Caco-2 (cell line): ENCODE measurements around the gene LEPROT. TPM values are rescaled to one million over a fixed set of nuclear protein-coding genes. Genes with fewer than 3 reads are reported as not detected.

Source experiments
- BruUV-seq: library from RNA; stranded (reverse); fragments of 400-500 nt; replicated peaks from 2 replicates; lab custom pipeline; 2021; lab: Mats Ljungman, UMichigan
- CTCF ChIA-PET: fragments of 300-600 bp; sonication (Branson Sonifier 250); formaldehyde crosslinking; loops from one replicate; lab custom pipeline; 2022; ENCODE audit warnings: antibody characterized with exemption; lab: Charles Lee
- POLR2A ChIA-PET: fragments of 300-600 bp; sonication (Branson Sonifier 250); formaldehyde crosslinking; loops from one replicate; lab custom pipeline; 2022; ENCODE audit warnings: antibody characterized with exemption; lab: Charles Lee
- DNase-seq, 2 experiments: peaks; one replicate each; pipeline versions ENCODE4 v3.0.0 to v3.0.0-alpha.2; 2020 to 2022
- H3K27me3 ChIP-seq: replicated peaks from 2 replicates; pipeline ENCODE4 v1.6.0; 2011; ENCODE audit warnings: low read length; ENCODE audit not compliant: control insufficient read depth, insufficient read depth
- H3K36me3 ChIP-seq: 2 replicates; pipeline ENCODE4 v1.5.1; 2011; ENCODE audit warnings: low read length; ENCODE audit not compliant: control insufficient read depth, insufficient read depth
- H3K4me1 ChIP-seq: fragments of 250-450 bp; sonication (Bioruptor Pico); 2 replicates; pipeline ENCODE4 v1.5.1; 2020; ENCODE audit warnings: mild to moderate bottlenecking
- H3K4me3 ChIP-seq: 2 replicates; pipeline ENCODE4 v1.5.1; 2011; ENCODE audit warnings: low read depth, mild to moderate bottlenecking, control low read depth, low read length
- H3K9me3 ChIP-seq: fragments of 250-450 bp; sonication (Bioruptor Pico); 2 replicates; pipeline ENCODE4 v1.5.1; 2020; ENCODE audit warnings: mild to moderate bottlenecking, moderate library complexity
- H3K27ac Mint-ChIP-seq: one replicate; pipeline ENCODE4 v1.8.0; 2022; ENCODE audit warnings: mixed read lengths; ENCODE audit not compliant: unreplicated experiment
- H3K27me3 Mint-ChIP-seq: one replicate; pipeline ENCODE4 v1.8.0; 2022; ENCODE audit warnings: mixed read lengths; ENCODE audit not compliant: insufficient read depth, unreplicated experiment
- H3K36me3 Mint-ChIP-seq: one replicate; pipeline ENCODE4 v1.8.0; 2022; ENCODE audit warnings: mild to moderate bottlenecking, mixed read lengths; ENCODE audit not compliant: insufficient read depth, unreplicated experiment
- H3K4me1 Mint-ChIP-seq: one replicate; pipeline ENCODE4 v1.8.0; 2022; ENCODE audit warnings: low read depth, mixed read lengths; ENCODE audit not compliant: unreplicated experiment
- H3K4me3 Mint-ChIP-seq: one replicate; pipeline ENCODE4 v1.8.0; 2022; ENCODE audit warnings: mild to moderate bottlenecking, moderate library complexity, mixed read lengths; ENCODE audit not compliant: unreplicated experiment
- H3K9me3 Mint-ChIP-seq: one replicate; pipeline ENCODE4 v1.8.0; 2022; ENCODE audit warnings: mixed read lengths; ENCODE audit not compliant: unreplicated experiment
- intact Hi-C: fragments of 100-400 bp; cut with micrococcal nuclease; formaldehyde crosslinking; loops from one replicate; pipeline ENCODE4 v1.10.0; 2022; ENCODE audit not compliant: unreplicated experiment
- total RNA-seq: library from RNA; stranded (reverse); gene quantifications from 2 replicates; pipeline ENCODE4 v1.2.3, GENCODE V29; 2022
- TF ChIP-seq, protein P1 (sequence below), 2 experiments: fragments of 200-600 bp in 1 of 2; IDR thresholded peaks; 1 replicate in 1 of 2; 2 replicates in 1 of 2; pipeline versions ENCODE4 v1.5.1 to v1.8.0; 2011 to 2022; ENCODE audit warnings: antibody characterized with exemption in 1 of 2, control low read depth in 1 of 2, inconsistent platforms in 1 of 2, low read depth in 1 of 2, low read length in 1 of 2, mild to moderate bottlenecking in 1 of 2, moderate library complexity in 1 of 2; ENCODE audit not compliant: insufficient read depth in 1 of 2, severe bottlenecking in 1 of 2, unreplicated experiment in 1 of 2

The LEPROT gene
- total RNA-seq, 1 experiment from 2014 or later = 37.6 TPM

DNA sequence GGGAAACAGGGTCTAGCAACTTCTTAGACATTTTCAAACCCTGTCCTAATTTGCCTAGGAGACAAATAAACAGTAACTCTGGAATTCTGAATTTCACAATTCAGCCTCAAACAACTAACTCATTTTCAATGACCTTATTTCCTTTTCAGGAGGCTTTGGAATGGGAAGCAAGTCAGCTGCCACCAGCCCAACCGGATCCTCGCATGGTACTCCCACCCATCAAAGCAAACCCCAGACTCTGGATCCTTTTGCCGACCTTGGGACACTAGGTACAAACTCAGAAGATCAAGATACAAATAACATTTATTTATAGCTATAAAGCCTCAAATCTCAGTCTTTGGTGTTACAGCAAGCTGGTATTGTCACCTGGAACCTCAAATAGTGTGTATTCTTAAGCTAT, 18.9 kb upstream of the LEPROT start:
- no peaks in the 10 kb centered on the region for H3K36me3 Mint-ChIP-seq
- Histone ChIP-seq H3K36me3 (no peaks in the 10 kb centered on the region), H3K4me3 (no peak overlapping the region), H3K4me1 (no peaks in the 10 kb centered on the region), H3K27me3 (no peaks in the 10 kb centered on the region), H3K9me3 (no peaks in the 10 kb centered on the region)
- H3K9me3 Mint-ChIP-seq = no peaks in the 10 kb centered on the region
- CTCF ChIA-PET = no interaction called here
- POLR2A ChIA-PET = no interaction called here
- H3K4me3 Mint-ChIP-seq = no peak overlapping the region
- DNase-seq = no peak
- intact Hi-C loops = no loop called here
- no peak overlapping the region for H3K27ac Mint-ChIP-seq
- BruUV-seq = no TSS peak
- no peaks in the 10 kb centered on the region for H3K4me1 Mint-ChIP-seq
- TF ChIP-seq, protein P1, sequence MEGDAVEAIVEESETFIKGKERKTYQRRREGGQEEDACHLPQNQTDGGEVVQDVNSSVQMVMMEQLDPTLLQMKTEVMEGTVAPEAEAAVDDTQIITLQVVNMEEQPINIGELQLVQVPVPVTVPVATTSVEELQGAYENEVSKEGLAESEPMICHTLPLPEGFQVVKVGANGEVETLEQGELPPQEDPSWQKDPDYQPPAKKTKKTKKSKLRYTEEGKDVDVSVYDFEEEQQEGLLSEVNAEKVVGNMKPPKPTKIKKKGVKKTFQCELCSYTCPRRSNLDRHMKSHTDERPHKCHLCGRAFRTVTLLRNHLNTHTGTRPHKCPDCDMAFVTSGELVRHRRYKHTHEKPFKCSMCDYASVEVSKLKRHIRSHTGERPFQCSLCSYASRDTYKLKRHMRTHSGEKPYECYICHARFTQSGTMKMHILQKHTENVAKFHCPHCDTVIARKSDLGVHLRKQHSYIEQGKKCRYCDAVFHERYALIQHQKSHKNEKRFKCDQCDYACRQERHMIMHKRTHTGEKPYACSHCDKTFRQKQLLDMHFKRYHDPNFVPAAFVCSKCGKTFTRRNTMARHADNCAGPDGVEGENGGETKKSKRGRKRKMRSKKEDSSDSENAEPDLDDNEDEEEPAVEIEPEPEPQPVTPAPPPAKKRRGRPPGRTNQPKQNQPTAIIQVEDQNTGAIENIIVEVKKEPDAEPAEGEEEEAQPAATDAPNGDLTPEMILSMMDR (IDR thresholded peaks at IDR 0.05; ENCODE audit: insufficient read depth in 1 of 2, low read depth in 1 of 2, low read length in 1 of 2, severe bottlenecking in 1 of 2, unreplicated experiment in 1 of 2) = no peak
- H3K27me3 Mint-ChIP-seq = no peaks in the 10 kb centered on the region

DNA sequence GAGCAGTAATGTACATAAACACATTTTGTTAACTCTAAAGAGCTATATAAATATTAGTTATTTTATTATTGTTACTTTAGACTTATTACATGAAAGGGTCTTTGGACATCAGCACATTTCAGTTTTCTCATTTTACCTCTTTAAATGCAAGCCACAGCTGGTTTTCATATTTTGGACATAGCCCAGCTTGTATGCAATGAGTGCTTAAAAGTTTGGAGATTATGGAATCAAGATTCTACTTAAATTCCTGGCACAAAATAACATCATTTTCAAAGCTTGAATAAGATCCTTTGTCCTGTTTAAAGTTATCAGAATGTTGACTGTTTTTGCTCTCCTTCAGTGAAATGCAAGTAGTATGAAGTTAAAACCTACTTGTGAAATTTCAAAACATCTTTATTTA, 15.5 kb upstream of the LEPROT start:
- no peak overlapping the region for H3K4me3 ChIP-seq
- no TSS peak for BruUV-seq
- H3K36me3 ChIP-seq = no peaks in the 10 kb centered on the region
- no peak for DNase-seq
- no peaks in the 10 kb centered on the region for H3K9me3 Mint-ChIP-seq
- no peak overlapping the region for H3K27ac Mint-ChIP-seq
- intact Hi-C loops = no loop called here
- no peaks in the 10 kb centered on the region for H3K27me3 Mint-ChIP-seq
- no peaks in the 10 kb centered on the region for H3K27me3 ChIP-seq
- ChIA-PET CTCF (no interaction called here), POLR2A (no interaction called here)
- H3K4me1 Mint-ChIP-seq = no peaks in the 10 kb centered on the region
- no peaks in the 10 kb centered on the region for H3K36me3 Mint-ChIP-seq
- no peaks in the 10 kb centered on the region for H3K9me3 ChIP-seq
- no peak overlapping the region for H3K4me3 Mint-ChIP-seq
- peaks cover 15% of the 10 kb centered on the region for H3K4me1 ChIP-seq
- TF ChIP-seq, protein P1 (IDR thresholded peaks at IDR 0.05; ENCODE audit: insufficient read depth in 1 of 2, low read depth in 1 of 2, low read length in 1 of 2, severe bottlenecking in 1 of 2, unreplicated experiment in 1 of 2) = no peak

GRCh38 chr1:65407877-65408276, 12.6 kb upstream of the LEPROT start:
- DNase-seq = peak; percentile 54 to 59
- Mint-ChIP-seq H3K27me3 (no peaks in the 10 kb centered on the region), H3K27ac (peak overlapping the region; percentile 4), H3K4me3 (no peak overlapping the region), H3K9me3 (no peaks in the 10 kb centered on the region), H3K36me3 (no peaks in the 10 kb centered on the region), H3K4me1 (peaks cover 11% of the 10 kb centered on the region)
- BruUV-seq = no TSS peak
- Histone ChIP-seq H3K9me3 (no peaks in the 10 kb centered on the region), H3K4me3 (no peak overlapping the region), H3K27me3 (no peaks in the 10 kb centered on the region), H3K36me3 (no peaks in the 10 kb centered on the region), H3K4me1 (peaks cover 19% of the 10 kb centered on the region)
- ChIA-PET CTCF (no interaction called here), POLR2A (no interaction called here)
- intact Hi-C loops = no loop called here
- TF ChIP-seq, protein P1 (IDR thresholded peaks at IDR 0.05; ENCODE audit: insufficient read depth in 1 of 2, low read depth in 1 of 2, low read length in 1 of 2, severe bottlenecking in 1 of 2, unreplicated experiment in 1 of 2) = no peak
